ENCODE data around the gene CTIF. TPM values are rescaled to one million over a fixed set of nuclear protein-coding genes. Genes with fewer than 3 reads are reported as not detected.

The CTIF gene
- polyA plus RNA-seq, 1 donor from 2014 or later: 50.2 TPM

DNA sequence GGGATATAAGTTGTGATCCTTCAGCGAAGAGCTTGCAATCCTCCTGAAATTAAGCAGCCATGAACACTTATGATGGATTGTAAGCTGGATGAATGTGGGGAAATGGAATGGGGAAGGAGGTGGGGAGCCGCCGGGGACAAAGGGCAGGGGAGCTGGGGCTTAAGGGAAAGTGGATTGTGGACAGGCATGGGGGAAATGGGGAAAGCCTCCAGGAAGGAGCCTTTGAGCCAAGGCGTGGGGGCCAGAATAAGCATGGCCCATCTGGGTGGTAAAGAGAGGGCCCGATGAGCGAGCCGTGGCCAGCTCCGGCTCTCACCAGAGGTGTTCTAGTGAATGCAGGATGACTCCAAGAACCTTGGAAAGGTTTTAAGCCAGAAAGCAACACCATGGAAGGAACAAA lies 288.0 kb downstream of the CTIF start:
- Histone ChIP-seq H3K79me2 (replicated peaks; ENCODE audit: insufficient read depth, low read length) (no peaks in the 10 kb centered on the region), H2AFZ (ENCODE audit: low read depth, low read length) (no peak overlapping the region), H3K27me3 (ENCODE audit: insufficient read depth, low read depth, low read length) (no peaks in the 10 kb centered on the region), H3K9me3 (ENCODE audit: low read length) (no peaks in the 10 kb centered on the region), H3K9ac (ENCODE audit: low read length) (no peak overlapping the region), H3K36me3 (ENCODE audit: insufficient read depth, low read length) (no peaks in the 10 kb centered on the region), H3K4me2 (ENCODE audit: low read length) (no peak overlapping the region), H3K9me2 (ENCODE audit: insufficient read depth, low read length) (no peaks in the 10 kb centered on the region), H3K4me3 (ENCODE audit: low read length) (no peak overlapping the region), H3K27ac (ENCODE audit: low read length) (no peak overlapping the region), H3F3A (ENCODE audit: insufficient read depth, low read length, poor library complexity, severe bottlenecking) (no peaks in the 10 kb centered on the region), H4K20me1 (ENCODE audit: insufficient read depth) (no peaks in the 10 kb centered on the region)
- TF ChIP-seq REST (IDR thresholded peaks at IDR 0.05; ENCODE audit: borderline replicate concordance) (no peak), MXI1 (conservative IDR thresholded peaks at IDR 0.05; ENCODE audit: poor library complexity, severe bottlenecking) (no peak), EP300 (conservative IDR thresholded peaks at IDR 0.05; ENCODE audit: poor library complexity, severe bottlenecking) (no peak), RAD21 (conservative IDR thresholded peaks at IDR 0.05) (no peak), SMC3 (conservative IDR thresholded peaks at IDR 0.05; ENCODE audit: poor library complexity) (no peak), TAF1 (IDR thresholded peaks at IDR 0.05; ENCODE audit: low read depth) (no peak), POLR2AphosphoS5 (IDR thresholded peaks at IDR 0.05) (no peak), EZH2 (IDR thresholded peaks at IDR 0.05; ENCODE audit: borderline replicate concordance, insufficient read depth, low read length, poor library complexity, severe bottlenecking) (no peak)
- TF ChIP-seq, protein P1, sequence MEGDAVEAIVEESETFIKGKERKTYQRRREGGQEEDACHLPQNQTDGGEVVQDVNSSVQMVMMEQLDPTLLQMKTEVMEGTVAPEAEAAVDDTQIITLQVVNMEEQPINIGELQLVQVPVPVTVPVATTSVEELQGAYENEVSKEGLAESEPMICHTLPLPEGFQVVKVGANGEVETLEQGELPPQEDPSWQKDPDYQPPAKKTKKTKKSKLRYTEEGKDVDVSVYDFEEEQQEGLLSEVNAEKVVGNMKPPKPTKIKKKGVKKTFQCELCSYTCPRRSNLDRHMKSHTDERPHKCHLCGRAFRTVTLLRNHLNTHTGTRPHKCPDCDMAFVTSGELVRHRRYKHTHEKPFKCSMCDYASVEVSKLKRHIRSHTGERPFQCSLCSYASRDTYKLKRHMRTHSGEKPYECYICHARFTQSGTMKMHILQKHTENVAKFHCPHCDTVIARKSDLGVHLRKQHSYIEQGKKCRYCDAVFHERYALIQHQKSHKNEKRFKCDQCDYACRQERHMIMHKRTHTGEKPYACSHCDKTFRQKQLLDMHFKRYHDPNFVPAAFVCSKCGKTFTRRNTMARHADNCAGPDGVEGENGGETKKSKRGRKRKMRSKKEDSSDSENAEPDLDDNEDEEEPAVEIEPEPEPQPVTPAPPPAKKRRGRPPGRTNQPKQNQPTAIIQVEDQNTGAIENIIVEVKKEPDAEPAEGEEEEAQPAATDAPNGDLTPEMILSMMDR (IDR thresholded peaks at IDR 0.05; ENCODE audit: poor library complexity, severe bottlenecking): no peak

DNA sequence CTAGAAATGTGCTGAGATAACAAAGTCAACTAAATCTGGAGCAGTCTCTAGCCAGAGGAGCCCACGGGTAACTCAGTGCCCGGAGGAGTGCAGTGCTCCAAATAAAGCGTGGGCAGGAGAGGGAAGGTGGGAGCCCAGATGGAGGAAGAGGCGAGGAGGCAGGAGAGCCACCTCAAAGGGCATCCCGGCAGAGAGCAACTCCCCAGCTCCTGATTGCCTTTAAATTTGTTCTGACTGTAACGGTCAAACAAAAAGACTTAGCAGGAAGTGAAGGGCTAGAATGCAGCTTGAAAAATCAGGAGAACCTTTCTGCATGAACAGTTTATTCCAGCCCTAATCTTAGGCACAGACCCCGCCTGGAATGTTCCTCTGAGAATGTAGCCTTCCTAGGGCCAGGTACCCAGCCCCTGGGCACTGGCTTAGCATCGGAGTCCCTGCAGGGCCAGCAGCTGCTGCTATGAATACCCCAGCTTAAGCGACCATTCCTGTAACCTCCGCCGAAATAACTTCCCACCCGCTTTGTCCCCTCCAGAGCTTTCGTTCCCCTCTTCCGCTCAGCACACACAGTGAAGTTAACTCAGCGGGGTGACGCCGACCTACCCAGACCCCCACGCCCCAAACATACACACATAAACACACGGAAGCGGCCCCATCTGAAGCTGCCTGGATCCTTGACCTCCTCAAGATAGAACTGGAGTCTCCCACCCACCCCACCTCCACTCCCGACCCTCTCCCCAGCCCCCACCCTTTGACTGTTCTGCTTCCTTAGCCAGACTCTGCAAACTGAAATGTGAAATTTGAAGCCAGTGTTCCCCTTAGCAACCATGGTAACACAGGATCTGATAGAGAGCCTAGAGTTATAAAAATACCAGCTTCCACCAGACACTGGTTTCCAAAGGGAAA lies 288.7 kb downstream of the CTIF start:
- H3K9ac ChIP-seq (ENCODE audit: low read length): no peak overlapping the region

More for the DNA sequence above, 288.7 kb downstream of the CTIF start:
- Histone ChIP-seq H2AFZ (ENCODE audit: low read depth, low read length) (no peak overlapping the region), H4K20me1 (ENCODE audit: insufficient read depth) (no peaks in the 10 kb centered on the region), H3K27ac (ENCODE audit: low read length) (no peak overlapping the region), H3K9me2 (ENCODE audit: insufficient read depth, low read length) (no peaks in the 10 kb centered on the region), H3K79me2 (replicated peaks; ENCODE audit: insufficient read depth, low read length) (no peaks in the 10 kb centered on the region), H3K9me3 (ENCODE audit: low read length) (no peaks in the 10 kb centered on the region), H3K27me3 (ENCODE audit: insufficient read depth, low read depth, low read length) (no peaks in the 10 kb centered on the region), H3K4me2 (ENCODE audit: low read length) (no peak overlapping the region), H3K4me3 (ENCODE audit: low read length) (no peak overlapping the region), H3K36me3 (ENCODE audit: insufficient read depth, low read length) (no peaks in the 10 kb centered on the region), H3F3A (ENCODE audit: insufficient read depth, low read length, poor library complexity, severe bottlenecking) (no peaks in the 10 kb centered on the region)
- TF ChIP-seq SMC3 (conservative IDR thresholded peaks at IDR 0.05; ENCODE audit: poor library complexity): no peak
- no peak for TF ChIP-seq EP300 (conservative IDR thresholded peaks at IDR 0.05; ENCODE audit: poor library complexity, severe bottlenecking)
- no peak for TF ChIP-seq MXI1 (conservative IDR thresholded peaks at IDR 0.05; ENCODE audit: poor library complexity, severe bottlenecking)
- TF ChIP-seq REST (IDR thresholded peaks at IDR 0.05; ENCODE audit: borderline replicate concordance): no peak
- no peak for TF ChIP-seq TAF1 (IDR thresholded peaks at IDR 0.05; ENCODE audit: low read depth)
- TF ChIP-seq EZH2 (IDR thresholded peaks at IDR 0.05; ENCODE audit: borderline replicate concordance, insufficient read depth, low read length, poor library complexity, severe bottlenecking): no peak
- TF ChIP-seq POLR2AphosphoS5 (IDR thresholded peaks at IDR 0.05): no peak
- TF ChIP-seq, protein P1 (IDR thresholded peaks at IDR 0.05; ENCODE audit: poor library complexity, severe bottlenecking): no peak
- TF ChIP-seq RAD21 (conservative IDR thresholded peaks at IDR 0.05): no peak

Data from neural cell (in vitro differentiated cells).